Tibial nerve (tissue), 3 donors: ENCODE measurements around the gene DNM3.

Experiments
- CTCF ChIP-seq, 5 experiments: fragments of 200-600 bp in 3 of 5; fragments of 450-650 bp in 2 of 5; sonication (generic) in 3 of 5; IDR thresholded peaks; one replicate each; pipeline ENCODE4 v1.5.1; 2016 to 2019; ENCODE audit warnings: antibody characterized with exemption in 5 of 5, mild to moderate bottlenecking in 3 of 5, moderate library complexity in 2 of 5
- POLR2A ChIP-seq, 2 donors: fragments of 450-650 bp; IDR thresholded peaks; one replicate each; pipeline ENCODE4 v1.6.1; 2017; ENCODE audit warnings: antibody characterized with exemption in 2 of 2, mild to moderate bottlenecking in 2 of 2, moderate library complexity in 2 of 2

GRCh38 chr1:172397633-172398032 is 556.3 kb downstream of the DNM3 start:
- TF ChIP-seq CTCF (IDR thresholded peaks at IDR 0.05) (no peak), POLR2A (IDR thresholded peaks at IDR 0.05) (no peak)
